Ramos (cell line): ENCODE data around the gene BMP2K.

Experiments used
- in situ Hi-C: fragments of 300-500 bp; cut with MboI; formaldehyde crosslinking; loops from one replicate; pipeline ENCODE4 v1.14.3; 2022; ENCODE audit warnings: low sequenced_read_pairs; ENCODE audit not compliant: unreplicated experiment

The BMP2K gene

DNA sequence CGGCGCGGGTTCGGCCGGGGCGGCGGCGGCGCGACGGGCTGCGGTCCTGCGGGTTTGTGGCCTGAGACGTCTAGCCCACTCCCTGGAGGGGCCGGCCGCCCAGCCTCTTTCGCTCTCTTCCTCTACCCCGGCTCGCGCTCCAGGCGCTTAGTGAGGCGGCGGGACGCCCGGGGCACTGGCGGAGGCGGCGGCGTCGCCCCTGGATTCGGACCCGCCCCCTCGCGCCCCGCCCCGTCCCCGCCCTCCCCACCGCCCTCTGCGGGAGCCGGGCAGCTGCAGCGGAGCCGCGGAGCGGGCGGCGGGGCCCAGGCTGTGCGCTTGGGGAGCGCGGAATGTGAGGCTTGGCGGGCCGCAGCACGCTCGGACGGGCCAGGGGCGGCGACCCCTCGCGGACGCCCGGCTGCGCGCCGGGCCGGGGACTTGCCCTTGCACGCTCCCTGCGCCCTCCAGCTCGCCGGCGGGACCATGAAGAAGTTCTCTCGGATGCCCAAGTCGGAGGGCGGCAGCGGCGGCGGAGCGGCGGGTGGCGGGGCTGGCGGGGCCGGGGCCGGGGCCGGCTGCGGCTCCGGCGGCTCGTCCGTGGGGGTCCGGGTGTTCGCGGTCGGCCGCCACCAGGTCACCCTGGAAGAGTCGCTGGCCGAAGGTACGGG is at the start of gene BMP2K:
Gene BMP2K (plus strand): TSS at position 272 of the 650 bp plus-strand sequence. CDS start 194 bp downstream, at position 466.
- in situ Hi-C loops = no loop called here

DNA sequence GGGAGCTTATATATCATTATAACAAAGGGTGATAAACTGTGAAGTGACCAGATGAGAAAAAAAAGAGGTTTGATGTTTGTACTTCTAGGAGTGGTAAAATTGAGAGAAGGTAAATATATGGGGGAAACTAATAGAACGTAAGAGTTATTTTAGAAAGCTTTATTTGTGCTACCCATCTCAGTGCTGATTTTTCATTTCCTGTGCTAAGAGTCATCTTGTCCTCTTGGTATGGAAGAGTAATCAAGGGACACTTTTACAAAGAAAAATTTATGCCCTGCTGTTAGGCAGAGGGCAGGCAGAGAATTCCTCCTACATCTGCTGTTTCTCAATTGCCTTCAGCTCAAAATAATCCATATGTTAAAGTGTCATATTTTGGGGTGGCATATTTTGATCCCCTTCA is 49.6 kb upstream of the BMP2K start:
- in situ Hi-C loops = no loop called here

DNA sequence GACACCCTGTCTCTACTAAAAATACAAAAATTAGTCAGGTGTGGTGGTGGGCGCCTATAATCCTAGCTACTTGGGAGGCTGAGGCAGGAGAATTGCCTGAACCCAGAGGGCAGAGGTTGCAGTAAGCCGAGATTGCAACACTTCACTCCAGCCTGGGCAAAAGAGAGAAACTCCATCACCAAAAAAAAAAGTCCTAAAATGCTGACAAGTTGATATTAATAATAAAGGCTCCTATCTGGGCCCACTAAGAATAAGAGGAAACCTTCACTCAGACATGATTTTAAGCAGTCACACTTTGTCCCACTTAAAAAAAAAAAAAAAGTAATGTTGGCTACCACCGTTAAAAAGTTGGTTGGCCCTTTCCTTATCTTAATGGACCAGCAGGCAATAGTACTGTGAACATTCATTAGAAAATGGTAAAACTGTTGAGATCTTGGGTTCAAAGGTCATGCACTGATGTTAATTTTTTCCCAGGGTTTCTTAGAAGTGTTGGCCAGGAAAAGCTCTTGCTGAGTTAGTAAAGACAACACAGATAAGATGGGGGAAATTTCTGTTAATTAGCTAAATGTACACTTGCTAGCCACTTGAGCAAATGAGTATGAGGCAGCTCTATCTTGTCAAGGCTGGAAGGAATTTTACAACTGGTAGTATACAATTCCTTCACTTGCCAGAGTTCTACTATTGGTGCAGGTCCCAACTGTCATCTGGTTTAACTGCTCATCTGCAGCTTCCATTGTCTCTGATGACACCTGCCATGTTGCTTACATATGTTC is 43.6 kb upstream of the BMP2K start:
- in situ Hi-C loops = no loop called here

DNA sequence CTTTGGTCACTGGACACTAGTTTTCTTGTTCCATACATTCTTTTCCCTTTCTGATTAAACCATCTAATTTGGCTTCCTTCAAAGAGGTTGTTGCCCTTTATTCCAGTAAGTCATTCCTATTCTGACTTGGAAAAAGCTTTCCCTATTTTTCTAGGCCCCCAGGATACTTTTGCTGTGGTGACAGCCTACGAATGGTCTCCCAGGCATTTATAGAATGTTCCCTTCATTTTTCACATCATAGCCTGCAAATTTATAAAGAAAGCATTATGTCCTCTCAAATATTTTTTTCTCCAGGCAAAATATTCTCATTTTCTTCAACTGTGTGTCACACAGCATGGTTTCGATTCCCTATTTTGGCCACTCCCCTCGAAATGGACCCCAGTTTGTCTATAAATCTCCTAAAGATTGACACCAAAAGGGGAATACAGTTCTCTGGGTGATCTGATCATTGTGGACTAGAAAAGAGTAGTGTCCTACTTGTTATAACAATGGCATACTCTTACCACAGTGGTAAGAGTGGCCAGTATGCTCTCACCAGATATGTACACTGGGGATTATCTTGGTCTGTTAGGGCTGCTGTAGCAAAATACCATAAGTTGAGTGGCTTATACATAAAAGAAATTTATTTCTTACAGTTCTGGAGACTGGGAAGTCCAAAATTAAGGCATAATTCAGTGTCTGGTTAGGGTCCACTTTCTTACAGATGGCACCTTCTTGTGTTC is 41.5 kb upstream of the BMP2K start:
- in situ Hi-C loops = no loop called here

DNA sequence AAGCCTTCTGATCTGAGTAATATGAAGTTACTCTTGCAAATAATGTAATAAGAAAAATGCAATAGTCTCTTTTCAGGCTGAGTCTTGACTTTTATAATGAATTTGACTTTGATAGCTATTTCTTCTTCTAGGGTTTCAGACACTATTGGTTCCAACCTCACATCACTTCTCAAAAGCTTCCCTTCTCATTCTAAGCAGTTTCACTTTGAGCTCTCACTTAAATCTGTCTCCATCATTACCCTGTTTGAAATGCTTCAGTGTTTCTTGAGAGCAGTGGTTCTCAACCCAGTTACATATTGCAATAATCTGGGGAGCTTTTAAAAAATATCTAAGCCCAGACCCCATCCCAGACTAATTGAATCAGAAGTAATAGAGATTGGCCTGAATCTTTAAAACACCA is 40.5 kb upstream of the BMP2K start:
- in situ Hi-C loops = no loop called here

DNA sequence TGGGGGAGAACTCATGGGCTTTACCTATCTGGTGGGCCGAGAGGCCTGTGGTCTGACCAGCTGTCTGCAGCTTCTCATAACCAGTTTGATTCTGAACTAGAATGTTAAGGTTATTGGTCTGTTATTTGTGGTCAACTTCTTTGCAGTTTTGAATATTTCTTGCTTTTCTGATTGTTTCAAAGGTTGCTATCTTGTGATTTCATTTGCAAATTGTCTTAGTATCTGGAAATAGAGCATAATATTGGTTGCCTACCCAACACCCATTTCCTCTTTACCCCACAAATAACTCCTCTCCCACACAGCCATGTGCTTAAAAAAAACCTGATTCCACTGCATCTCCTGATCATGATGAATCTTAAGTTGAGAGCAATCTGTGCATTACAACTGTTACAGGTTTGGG is 39.1 kb upstream of the BMP2K start:
- in situ Hi-C loops = no loop called here

DNA sequence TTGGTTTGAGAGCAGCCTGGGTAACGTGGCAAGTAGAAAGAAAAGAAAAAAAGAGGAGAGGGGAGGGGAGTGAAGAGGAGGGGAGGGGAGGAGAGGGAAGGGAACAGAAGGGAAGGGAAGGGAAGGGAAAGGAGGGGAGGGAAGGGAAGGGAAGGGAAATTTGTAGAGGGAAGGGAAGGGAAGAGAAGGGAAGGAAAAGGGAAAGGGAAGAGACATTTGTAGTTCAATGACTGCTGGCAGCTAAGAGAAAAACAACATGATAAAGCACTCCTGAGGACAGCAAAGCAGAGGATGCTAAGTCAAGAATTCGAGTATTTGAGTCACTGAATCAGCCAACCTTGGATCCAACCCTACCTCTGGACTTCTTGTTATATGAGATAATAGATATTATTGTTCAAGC is 38.2 kb upstream of the BMP2K start:
- in situ Hi-C loops = no loop called here

DNA sequence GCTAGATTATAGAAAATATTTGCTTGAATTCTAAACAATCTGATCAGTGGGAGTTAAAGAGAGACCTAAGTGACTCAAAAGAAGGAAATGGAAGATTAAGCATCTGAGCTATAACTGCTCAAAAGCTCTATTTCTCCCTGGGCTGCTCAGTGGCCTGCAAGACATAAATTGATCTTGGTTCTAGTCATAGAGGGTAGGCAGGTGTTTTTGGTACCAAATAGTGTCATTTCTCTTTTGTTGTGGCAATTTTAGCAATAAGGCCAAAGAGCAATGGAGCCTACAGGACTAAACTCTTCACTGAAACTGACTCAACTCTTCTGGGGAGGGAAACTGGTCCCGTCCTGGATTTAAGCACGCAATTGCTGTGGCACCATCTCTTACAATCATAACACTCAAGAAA is 33.9 kb upstream of the BMP2K start:
- in situ Hi-C loops = no loop called here

DNA sequence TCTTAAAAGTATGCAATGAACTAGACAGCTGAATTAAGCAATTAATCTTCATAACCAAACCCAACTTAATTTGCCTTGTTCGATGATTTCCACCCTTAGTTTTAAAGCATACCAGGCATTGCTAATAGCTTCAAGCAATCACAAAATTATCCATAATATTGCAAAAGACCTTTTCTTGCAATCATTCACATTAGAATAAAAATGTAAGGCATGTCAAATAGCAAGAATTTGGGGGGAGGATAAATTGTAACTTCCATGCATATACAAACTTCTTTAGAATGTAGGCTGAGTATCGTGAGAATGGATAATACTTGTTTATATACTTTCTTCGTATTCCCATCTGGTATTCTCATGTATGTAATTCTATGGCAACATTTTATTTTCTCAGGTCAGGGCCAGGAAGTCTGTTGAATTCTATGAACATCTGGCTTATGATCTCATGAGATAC is 28.7 kb upstream of the BMP2K start:
- in situ Hi-C loops = no loop called here

DNA sequence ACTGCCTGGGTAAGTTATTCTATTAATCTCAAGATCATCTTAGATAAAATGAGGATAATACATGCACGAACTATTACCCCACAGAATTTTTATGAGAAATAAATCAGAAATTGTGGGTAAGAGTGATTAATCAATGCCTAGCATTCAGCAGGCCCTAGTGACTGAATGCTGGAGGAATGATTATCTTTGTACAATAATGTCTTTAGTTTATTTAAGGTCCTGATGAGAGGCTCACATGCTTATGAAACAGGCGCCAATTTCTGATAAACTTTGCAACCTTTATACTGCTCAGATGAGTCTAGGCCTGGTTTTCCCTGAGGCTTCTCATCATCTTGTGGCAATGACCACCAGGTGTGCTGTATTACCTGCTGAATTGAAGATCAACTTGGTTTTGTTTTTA is 27.8 kb upstream of the BMP2K start:
- in situ Hi-C loops = no loop called here

DNA sequence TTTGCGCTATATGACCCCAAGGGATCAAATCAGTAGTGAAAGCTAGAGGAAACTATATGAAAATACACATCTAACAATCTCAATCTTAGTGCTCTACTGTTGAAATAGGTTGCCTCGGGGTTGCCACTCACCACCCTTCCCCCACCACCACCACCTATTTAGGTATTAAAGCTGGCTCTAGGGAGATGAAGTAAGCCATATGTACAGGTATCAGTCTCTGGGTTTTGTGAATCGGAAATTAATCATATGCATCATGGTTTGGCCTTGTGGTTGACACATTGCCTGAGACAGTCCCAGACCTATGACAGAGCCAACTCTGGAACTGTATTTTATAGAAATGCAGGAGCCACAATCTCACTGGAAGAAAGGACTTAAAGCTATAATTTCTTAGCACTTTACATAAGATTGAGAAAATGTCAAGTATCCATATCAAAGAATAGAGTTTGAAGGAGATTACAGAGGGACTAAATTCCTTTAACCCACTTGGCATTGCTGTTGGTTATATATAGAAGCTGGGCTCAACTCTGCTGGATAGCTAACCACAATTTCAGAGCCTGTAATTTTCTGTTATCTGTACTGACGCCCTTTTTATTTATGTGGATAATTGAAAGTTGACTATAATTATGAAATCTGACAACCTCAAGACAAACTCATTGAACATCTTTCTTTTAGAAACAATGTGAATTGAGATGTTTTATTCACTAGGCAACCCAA is 26.7 kb upstream of the BMP2K start:
- in situ Hi-C loops = no loop called here

DNA sequence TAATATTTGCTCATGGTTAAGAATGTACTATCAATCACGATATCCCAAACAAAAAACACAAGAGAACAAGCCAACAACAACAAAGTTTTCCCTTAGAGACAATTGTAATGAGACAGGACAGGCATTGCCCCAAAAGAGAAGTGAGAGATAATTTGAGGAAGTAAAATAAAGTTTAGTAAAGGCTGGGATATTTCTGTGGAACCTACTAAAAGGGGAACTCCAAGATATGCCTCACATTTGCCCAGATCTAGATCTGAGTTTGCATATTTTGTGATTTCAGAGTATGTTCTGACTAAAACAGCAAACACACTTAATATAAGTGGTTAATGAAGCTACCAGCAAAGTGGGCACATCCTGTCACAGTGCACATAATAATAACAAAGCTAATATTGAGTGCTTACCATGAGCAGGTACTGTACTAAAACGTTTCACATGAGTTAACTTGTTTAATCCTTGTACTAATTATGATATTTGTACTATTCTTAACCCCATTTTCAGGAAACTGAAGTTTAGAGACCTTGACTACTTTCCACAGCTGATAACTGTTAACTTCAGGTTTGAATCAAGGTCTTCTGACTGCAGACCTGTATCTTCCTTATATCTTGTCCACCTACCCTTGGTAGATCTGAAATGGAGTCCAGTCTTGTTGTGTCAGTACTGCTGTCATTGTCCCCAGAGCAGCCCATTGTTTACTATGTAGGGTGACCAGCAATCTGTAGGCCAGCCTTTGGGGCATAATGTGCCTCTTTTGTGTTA is 26.0 kb upstream of the BMP2K start:
- in situ Hi-C loops = no loop called here

DNA sequence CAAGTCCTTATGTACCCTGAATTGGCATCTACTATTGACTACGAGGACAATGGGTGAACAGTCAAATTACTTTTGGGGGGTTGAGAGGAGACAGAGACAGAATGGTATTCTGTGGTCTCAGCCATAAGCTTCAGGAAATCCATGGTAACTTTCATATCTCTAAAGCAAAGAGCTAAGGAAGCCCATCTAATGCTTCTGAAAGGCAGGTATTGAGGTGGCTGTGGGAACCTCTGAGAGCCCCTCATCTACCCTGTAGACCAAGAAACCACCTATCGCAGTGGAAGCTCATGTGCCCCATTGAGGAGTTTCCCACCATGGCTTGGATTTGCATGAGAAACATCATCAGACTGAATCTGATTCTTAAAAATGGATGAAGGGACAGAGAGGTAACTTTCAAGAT is 23.1 kb upstream of the BMP2K start:
- in situ Hi-C loops = no loop called here

DNA sequence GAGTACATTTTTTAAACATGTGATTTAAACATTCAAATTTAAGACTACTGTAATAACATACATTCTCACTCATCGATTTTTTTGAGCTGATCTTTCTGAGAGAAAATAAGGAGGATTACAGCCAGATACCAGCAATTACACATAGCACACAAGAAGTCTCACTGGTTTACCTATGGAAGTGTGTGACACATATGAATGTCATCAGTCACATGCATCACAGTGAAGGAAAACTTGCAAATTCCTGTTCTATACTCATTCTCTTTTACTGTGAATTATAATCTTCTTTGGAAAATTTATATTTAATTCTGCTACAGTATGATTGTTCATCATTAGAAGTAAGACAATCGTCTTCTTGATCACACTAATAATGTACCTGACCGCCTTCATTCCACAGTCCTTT is 21.3 kb upstream of the BMP2K start:
- in situ Hi-C loops = no loop called here

DNA sequence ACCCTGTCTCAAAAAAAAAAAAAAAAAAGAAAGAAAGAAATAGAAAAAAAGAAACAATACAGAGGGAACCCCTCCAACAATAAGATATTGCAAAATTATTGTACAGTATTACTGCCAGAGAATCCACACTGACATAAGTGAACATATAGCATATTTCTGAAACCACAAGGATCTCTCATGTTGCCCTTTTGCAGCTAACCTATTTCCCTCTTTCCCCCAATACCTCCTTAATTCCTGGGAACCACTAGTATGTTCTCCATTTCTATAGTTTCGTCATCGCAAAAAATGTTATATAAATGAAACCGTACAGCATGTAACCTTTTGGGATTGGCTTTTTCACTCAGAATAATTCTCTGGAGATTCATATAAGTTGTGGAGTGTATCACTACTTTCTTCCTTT is 20.0 kb upstream of the BMP2K start:
- in situ Hi-C loops = no loop called here

DNA sequence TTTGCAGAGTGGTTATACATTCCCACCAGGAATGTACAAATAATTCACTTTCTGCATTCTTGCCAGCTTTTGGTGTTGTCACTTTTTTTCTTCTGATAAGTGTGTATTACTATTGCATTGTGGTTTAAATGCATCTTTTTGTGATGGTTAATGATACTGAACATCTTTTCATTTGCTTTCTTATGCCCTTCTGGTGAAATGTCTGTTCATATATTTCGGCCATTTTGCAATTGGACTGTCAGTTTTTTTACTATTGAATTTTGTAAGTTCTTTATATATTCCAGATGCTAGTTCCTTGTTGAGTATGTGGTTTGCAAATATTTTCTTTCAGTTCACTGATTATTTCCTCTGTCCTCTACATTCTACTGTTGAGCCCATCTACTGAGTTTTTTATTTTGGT is 19.4 kb upstream of the BMP2K start:
- in situ Hi-C loops = no loop called here

DNA sequence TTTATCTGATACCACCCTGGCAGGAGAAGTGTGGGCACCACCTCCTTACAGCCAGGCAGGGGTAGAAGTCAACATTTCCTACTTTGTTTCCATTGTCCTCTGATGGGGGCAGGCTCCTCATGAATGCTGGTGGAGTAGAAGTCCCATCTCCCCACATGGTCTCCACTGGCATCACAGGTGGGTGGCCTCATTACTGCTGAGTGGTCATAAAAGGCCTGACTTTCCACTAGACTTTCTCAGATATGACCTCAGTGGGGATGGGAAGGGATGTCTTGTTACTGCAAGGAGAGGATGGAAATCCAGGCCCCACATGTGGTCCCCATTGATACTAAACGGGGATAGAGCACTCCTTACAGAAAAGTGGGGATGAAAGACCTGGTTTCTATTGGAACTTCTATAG is 18.6 kb upstream of the BMP2K start:
- in situ Hi-C loops = no loop called here

DNA sequence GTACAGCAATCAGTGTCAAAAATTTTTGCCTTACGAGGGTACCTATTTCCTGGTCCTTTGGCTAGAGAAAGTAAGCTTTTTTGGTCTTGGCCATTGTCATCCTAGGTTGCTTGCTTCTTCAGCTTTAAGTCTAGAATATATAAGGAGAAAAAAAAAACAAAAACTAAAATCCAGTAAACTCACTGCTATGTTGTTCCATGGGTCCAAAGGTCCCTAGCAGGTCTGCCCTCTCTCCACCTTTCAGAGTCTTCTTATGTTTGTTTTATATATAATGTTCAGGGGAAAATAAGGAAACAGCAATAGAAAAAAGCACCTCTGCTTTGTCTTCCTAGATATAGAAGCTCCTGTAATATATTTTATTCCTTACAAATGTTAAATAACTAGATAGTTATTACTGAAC is 18.1 kb upstream of the BMP2K start:
- in situ Hi-C loops = no loop called here

DNA sequence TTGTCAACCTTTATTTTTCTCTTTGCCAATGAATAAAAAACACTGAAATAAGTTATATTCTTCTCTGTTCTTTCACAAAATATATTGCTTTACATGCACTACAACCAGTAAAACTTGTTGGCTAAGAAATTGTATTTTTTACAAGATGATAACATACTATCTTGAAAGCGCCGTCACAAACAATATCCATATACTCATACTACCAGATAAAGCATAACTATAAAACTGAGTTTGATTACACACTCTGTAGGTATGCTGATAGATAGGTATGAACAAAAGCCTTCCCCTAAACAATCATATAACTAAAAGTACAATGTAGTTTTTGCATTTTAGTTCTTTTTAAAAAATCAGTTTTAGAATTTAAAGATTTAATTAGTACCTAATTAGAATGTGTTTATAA is 13.6 kb upstream of the BMP2K start:
- in situ Hi-C loops = no loop called here

DNA sequence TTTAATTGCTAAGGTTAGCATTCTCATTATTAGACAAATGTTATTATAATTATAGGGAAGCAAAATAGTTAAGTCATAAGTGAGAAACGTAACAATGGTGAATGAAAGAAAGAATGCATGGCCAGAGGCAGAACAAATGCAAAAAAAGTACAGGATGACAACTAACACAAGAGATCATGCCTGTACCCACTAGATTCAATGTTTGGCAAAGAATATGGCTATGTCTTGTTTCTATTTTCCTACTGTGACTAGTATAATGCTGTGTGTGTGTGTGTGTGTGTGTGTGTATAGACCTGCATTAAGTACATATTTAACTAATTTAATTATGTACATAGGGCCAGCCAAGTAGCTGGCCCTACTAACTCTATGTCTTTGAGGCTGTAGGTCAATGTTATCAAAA is 12.9 kb upstream of the BMP2K start:
- in situ Hi-C loops = no loop called here
